GM12878 (cell line): ENCODE measurements around the gene GOLGA7B. TPM values are rescaled to one million over a fixed set of nuclear protein-coding genes. Genes with fewer than 3 reads are reported as not detected.

Source experiments
- ATAC-seq: fragments of 200-7000 bp; cut with Tn5 transposase; 3 replicates; pipeline ENCODE4 v1.9.1; 2020; ENCODE audit warnings: mild to moderate bottlenecking, moderate library complexity
- BruUV-seq: library from RNA; stranded (reverse); fragments of 400-500 nt; replicated peaks from 2 replicates; lab custom pipeline; 2021; lab: Mats Ljungman, UMichigan
- CTCF ChIA-PET: fragments of 300-600 bp; sonication (Branson Sonifier 250); formaldehyde crosslinking; extraction: SDS; loops from one replicate; lab custom pipeline; 2021; ENCODE audit warnings: inconsistent platforms; lab: Yijun Ruan, JAX
- POLR2A ChIA-PET: fragments of 350-600 bp; formaldehyde crosslinking; extraction: SDS; loops from one replicate; lab custom pipeline; 2021; ENCODE audit warnings: inconsistent platforms; lab: Charles Lee
- RAD21 ChIA-PET: fragments of 300-600 bp; sonication (Branson Sonifier 250); formaldehyde crosslinking; loops from one replicate; lab custom pipeline; 2023; ENCODE audit warnings: antibody characterized with exemption; ENCODE audit not compliant: unreplicated experiment; lab: Charles Lee
- SMC1A ChIA-PET: fragments of 300-600 bp; sonication (Branson Sonifier 250); formaldehyde crosslinking; loops from one replicate; lab custom pipeline; 2023; ENCODE audit not compliant: unreplicated experiment, uncharacterized antibody; lab: Charles Lee
- DNase-seq: peaks from one replicate; pipeline ENCODE4 v3.0.0-alpha.2; 2011; ENCODE audit warnings: low read depth, low spot score
- FAIRE-seq: peaks from 3 replicates; lab custom pipeline; 2011; peaks lifted over from hg19 to GRCh38; lab: Jason Lieb, UNC
- H2AFZ ChIP-seq: 2 replicates; pipeline ENCODE4 v1.6.0; 2011; ENCODE audit warnings: low read depth, low read length, control low read depth; ENCODE audit not compliant: control insufficient read depth
- H3K27ac ChIP-seq: 2 replicates; pipeline ENCODE4 v1.5.1; 2011; ENCODE audit warnings: control low read depth; ENCODE audit not compliant: control insufficient read depth, insufficient read depth
- H3K27me3 ChIP-seq, 2 experiments: replicated peaks in 1 of 2; 2 replicates each; pipeline versions ENCODE4 v1.6.0 to v1.6.1; 2011; ENCODE audit warnings: low read length in 1 of 2; ENCODE audit not compliant: control insufficient read depth in 2 of 2, insufficient read depth in 2 of 2
- H3K36me3 ChIP-seq, 2 experiments: 2 replicates each; pipeline ENCODE4 v1.5.1; 2011; ENCODE audit warnings: low read length in 1 of 2; ENCODE audit not compliant: control insufficient read depth in 2 of 2, insufficient read depth in 2 of 2
- H3K4me1 ChIP-seq: 2 replicates; pipeline ENCODE4 v1.6.1; 2011; ENCODE audit warnings: mild to moderate bottlenecking, low read length, moderate library complexity, mixed read lengths; ENCODE audit not compliant: control insufficient read depth, insufficient read depth
- H3K4me2 ChIP-seq: 2 replicates; pipeline ENCODE4 v1.6.0; 2011; ENCODE audit warnings: control low read depth; ENCODE audit not compliant: control insufficient read depth, insufficient read depth
- H3K4me3 ChIP-seq: fragments of 200-600 bp; sonication (generic); 2 replicates; pipeline ENCODE4 v1.5.1; 2016
- H3K79me2 ChIP-seq: 2 replicates; pipeline ENCODE4 v1.6.0; 2011; ENCODE audit warnings: low read length; ENCODE audit not compliant: control insufficient read depth, insufficient read depth
- H3K9ac ChIP-seq: 2 replicates; pipeline ENCODE4 v1.8.0; 2011; ENCODE audit warnings: low read length, control low read depth, mixed read lengths; ENCODE audit not compliant: control insufficient read depth, insufficient read depth
- H3K9me3 ChIP-seq: replicated peaks from 3 replicates; pipeline ENCODE4 v1.5.1; 2011; ENCODE audit warnings: mild to moderate bottlenecking, low read length; ENCODE audit not compliant: control insufficient read depth, insufficient read depth
- H4K20me1 ChIP-seq: 2 replicates; pipeline ENCODE4 v1.6.0; 2011; ENCODE audit not compliant: control insufficient read depth, insufficient read depth
- FOS ChIP-seq: IDR thresholded peaks from 3 replicates; pipeline ENCODE4 v1.6.1; 2011; ENCODE audit warnings: borderline replicate concordance; ENCODE audit not compliant: insufficient read length; ENCODE audit errors: extremely low read depth
- IRF4 ChIP-seq: IDR thresholded peaks from 2 replicates; pipeline ENCODE4 v1.6.1; 2011; ENCODE audit warnings: low read depth, low read length
- YY1 ChIP-seq: IDR thresholded peaks from 2 replicates; pipeline ENCODE4 v1.6.1; 2011; ENCODE audit warnings: low read depth, mild to moderate bottlenecking, low read length
- WGBS: methylation state at CpG from one replicate; pipeline ENCODE4 v1.1.6; 2016; ENCODE audit warnings: low lambda C conversion rate; ENCODE audit not compliant: insufficient replicate concordance, insufficient coverage; ENCODE audit errors: missing lambda C conversion rate; 5-methylcytosine and 5-hydroxymethylcytosine counted together
- in situ Hi-C: fragments of 300-500 bp; cut with MboI; formaldehyde crosslinking; loops from 9 replicates; pipeline ENCODE4 v1.14.3; 2018; ENCODE audit warnings: mixed read lengths
- intact Hi-C: fragments of 100-400 bp; cut with micrococcal nuclease; formaldehyde crosslinking; loops from one replicate; pipeline ENCODE4 v1.14.2; 2022; ENCODE audit not compliant: unreplicated experiment
- polyA plus RNA-seq, 11 experiments: library from polyadenylated mRNA; depleted of rRNA in 4 of 11; unstranded in 6 of 11; stranded (reverse) in 5 of 11; fragments of >200 nt; fragmentation: Nextera tagmentation in 4 of 11; fragmentation: Illumina TruSeq in 1 of 11; extraction: Ambion mirVana in 4 of 11; extraction: Trizol in 1 of 11; gene quantifications; 1 replicate in 1 of 11; 2 replicates in 10 of 11; pipeline versions ENCODE4 v1.2.1 to v1.2.3, GENCODE V29; 2011 to 2016; ENCODE audit warnings: inconsistent platforms in 2 of 11, missing spikeins in 2 of 11, low read depth in 1 of 11
- total RNA-seq, 4 experiments: library from RNA; depleted of rRNA in 3 of 4; stranded (reverse); fragments of >200 nt in 3 of 4; fragmentation: Illumina TruSeq in 1 of 4; extraction: Trizol in 1 of 4; gene quantifications; 2 replicates each; pipeline versions ENCODE4 v1.2.1 to v1.2.3, GENCODE V29; 2013 to 2021
- TF ChIP-seq, protein P1 (sequence below): fragments of 450-650 bp; IDR thresholded peaks from 2 replicates; pipeline ENCODE4 v1.6.1; 2014; ENCODE audit warnings: mild to moderate bottlenecking
- TF ChIP-seq, protein P2 (sequence below): IDR thresholded peaks from 2 replicates; pipeline ENCODE4 v1.6.1; 2011; ENCODE audit warnings: mild to moderate bottlenecking, low read depth, low read length, moderate library complexity; ENCODE audit not compliant: insufficient replicate concordance

The GOLGA7B gene
- total and polyA plus RNA-seq, 10 of the 15 experiments (the other 5 are each of a cell fraction or from before 2014, with no cell fraction given): 0.01 to 0.02 (median 0.01) TPM; not detected in 7

DNA sequence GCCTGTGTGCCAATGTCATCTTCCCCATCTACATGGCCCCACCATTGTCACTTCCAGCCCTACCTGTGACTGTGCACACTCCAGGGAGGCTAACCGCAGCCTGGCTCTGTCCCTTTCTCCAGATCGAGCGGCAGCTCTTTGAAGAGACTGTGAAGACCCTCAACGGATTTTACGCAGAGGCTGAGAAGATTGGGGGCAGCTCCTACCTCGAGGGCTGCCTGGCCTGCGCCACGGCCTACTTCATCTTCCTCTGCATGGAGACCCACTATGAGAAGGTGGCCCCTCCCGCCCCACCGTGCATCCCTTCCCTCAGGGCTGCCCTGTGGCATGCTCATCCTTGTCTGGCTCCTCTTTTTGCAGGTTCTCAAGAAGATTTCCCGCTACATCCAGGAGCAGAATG, 14.2 kb downstream of the GOLGA7B start (continued):
- no peak for TF ChIP-seq FOS
- TF ChIP-seq, protein P1, sequence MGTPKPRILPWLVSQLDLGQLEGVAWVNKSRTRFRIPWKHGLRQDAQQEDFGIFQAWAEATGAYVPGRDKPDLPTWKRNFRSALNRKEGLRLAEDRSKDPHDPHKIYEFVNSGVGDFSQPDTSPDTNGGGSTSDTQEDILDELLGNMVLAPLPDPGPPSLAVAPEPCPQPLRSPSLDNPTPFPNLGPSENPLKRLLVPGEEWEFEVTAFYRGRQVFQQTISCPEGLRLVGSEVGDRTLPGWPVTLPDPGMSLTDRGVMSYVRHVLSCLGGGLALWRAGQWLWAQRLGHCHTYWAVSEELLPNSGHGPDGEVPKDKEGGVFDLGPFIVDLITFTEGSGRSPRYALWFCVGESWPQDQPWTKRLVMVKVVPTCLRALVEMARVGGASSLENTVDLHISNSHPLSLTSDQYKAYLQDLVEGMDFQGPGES: no peak
- no peak for TF ChIP-seq YY1
- TF ChIP-seq, protein P2, sequence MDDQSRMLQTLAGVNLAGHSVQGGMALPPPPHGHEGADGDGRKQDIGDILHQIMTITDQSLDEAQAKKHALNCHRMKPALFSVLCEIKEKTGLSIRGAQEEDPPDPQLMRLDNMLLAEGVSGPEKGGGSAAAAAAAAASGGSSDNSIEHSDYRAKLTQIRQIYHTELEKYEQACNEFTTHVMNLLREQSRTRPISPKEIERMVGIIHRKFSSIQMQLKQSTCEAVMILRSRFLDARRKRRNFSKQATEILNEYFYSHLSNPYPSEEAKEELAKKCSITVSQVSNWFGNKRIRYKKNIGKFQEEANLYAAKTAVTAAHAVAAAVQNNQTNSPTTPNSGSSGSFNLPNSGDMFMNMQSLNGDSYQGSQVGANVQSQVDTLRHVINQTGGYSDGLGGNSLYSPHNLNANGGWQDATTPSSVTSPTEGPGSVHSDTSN: no peak
- TF ChIP-seq, all 136 proteins: peak for 0

DNA sequence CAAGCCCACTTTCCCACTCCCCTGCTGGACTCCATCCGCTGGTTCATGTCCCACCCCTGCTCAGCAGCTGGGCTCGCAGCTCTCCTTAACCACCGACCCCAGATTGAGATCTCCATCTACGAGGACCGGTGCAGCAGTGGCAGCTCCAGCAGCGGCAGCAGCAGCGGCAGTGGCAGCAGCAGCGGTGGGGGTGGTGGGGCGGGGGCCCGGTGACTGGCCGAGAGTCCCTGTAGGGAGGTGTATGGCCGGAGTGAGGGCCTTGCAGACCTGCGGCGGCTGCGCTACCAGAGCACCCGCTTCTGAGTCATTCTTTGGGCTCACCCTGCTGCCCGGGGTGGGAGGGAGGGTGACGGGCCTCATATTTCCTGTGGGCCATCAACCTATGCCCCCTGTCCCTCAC, 15.8 kb downstream of the GOLGA7B start:
- no peak overlapping the region for H3K4me2 ChIP-seq
- no peak for TF ChIP-seq IRF4
- SMC1A ChIA-PET: no interaction called here
- DNase-seq (no peak), ATAC-seq (no peak), FAIRE-seq (no peak)
- POLR2A ChIA-PET: no interaction called here
- no peaks in the 10 kb centered on the region for H3K9me3 ChIP-seq
- no peak overlapping the region for H3K27ac ChIP-seq
- no peak overlapping the region for H2AFZ ChIP-seq
- intact Hi-C loops (loop anchor here (5.0 kb wide), 1 partner anchor 158 kb away; no protein-coding TSS in a partner anchor), in situ Hi-C loops (no loop called here)
- no TSS peak for BruUV-seq
- H3K27me3 ChIP-seq: peaks cover 2 to 6% of the 10 kb centered on the region in 2 experiments
- H3K9ac ChIP-seq: no peak overlapping the region
- H3K4me1 ChIP-seq: peaks cover 3% of the 10 kb centered on the region; the same call in 1 of the 2 replicates
- H3K36me3 ChIP-seq: no peaks in the 10 kb centered on the region
- CTCF ChIA-PET: interaction anchor here (1.2 kb wide), 1 partner anchor 73 kb away, joined by 5 read pairs; no protein-coding TSS in a partner anchor
- RAD21 ChIA-PET: no interaction called here
- no peaks in the 10 kb centered on the region for H3K79me2 ChIP-seq
- no peak overlapping the region for H3K4me3 ChIP-seq
- no peaks in the 10 kb centered on the region for H4K20me1 ChIP-seq
- WGBS: 27% methylated on average over 10 of the region's 18 CpGs
